GM19240 (cell line): ENCODE results near the gene AMZ1.
"Not testable (repeated sequence)": the region's sequence is repeated elsewhere in the genome, so short reads cannot be mapped to it uniquely, and the experiment has no call there.

Experiments
- DNase-seq: peaks from one replicate; pipeline ENCODE4 v3.0.0; 2011; ENCODE audit warnings: low spot score; ENCODE audit not compliant: insufficient read length

Gene AMZ1

GRCh38 chr7:2725178-2726105, 37.4 kb downstream of the AMZ1 start:
- DNase-seq: no peak

- DNase-seq: no peak
Measured at GRCh38 chr7:2726316-2727018, 38.5 kb downstream of the AMZ1 start.

GRCh38 chr7:2727206-2727605, 39.2 kb downstream of the AMZ1 start:
- DNase-seq: not testable (repeated sequence)

GRCh38 chr7:2728316-2729030, 40.5 kb downstream of the AMZ1 start:
- no peak for DNase-seq

- no peak for DNase-seq
Measured at GRCh38 chr7:2729031-2729892, 41.3 kb downstream of the AMZ1 start.

- no peak for DNase-seq
Measured at GRCh38 chr7:2729893-2730716, 42.1 kb downstream of the AMZ1 start.

- DNase-seq: no peak
Measured at GRCh38 chr7:2730846-2731770, 43.1 kb downstream of the AMZ1 start.

GRCh38 chr7:2732388-2732787, 44.4 kb downstream of the AMZ1 start:
- no peak for DNase-seq

- no peak for DNase-seq
Measured at GRCh38 chr7:2732959-2733584, 45.1 kb downstream of the AMZ1 start.

- no peak for DNase-seq
Measured at GRCh38 chr7:2734084-2734686, 46.2 kb downstream of the AMZ1 start.

- DNase-seq: no peak
Measured at GRCh38 chr7:2734751-2735571, 47.0 kb downstream of the AMZ1 start.

GRCh38 chr7:2735744-2736143, 47.7 kb downstream of the AMZ1 start:
- DNase-seq: no peak

- DNase-seq: no peak
Measured at GRCh38 chr7:2736411-2736914, 48.5 kb downstream of the AMZ1 start.

- not testable (repeated sequence) for DNase-seq
Measured at GRCh38 chr7:2737005-2737743, 49.2 kb downstream of the AMZ1 start.

- no peak for DNase-seq
Measured at GRCh38 chr7:2737771-2738540, 50.0 kb downstream of the AMZ1 start.
